Ectodermal cell (in vitro differentiated cells): Measurements from ENCODE around the gene PVALEF.

Experiments used
- H3K27ac ChIP-seq: 2 replicates; pipeline ENCODE4 v1.7.0; 2013; ENCODE audit warnings: mild to moderate bottlenecking, low read depth, low read length; ENCODE audit not compliant: insufficient read depth, poor library complexity, severe bottlenecking
- H3K27me3 ChIP-seq: 2 replicates; pipeline ENCODE4 v1.7.0; 2013; ENCODE audit warnings: mild to moderate bottlenecking, low read length; ENCODE audit not compliant: insufficient read depth, control insufficient read depth, poor library complexity, severe bottlenecking
- H3K36me3 ChIP-seq: one replicate; pipeline ENCODE4 v1.7.0; 2013; ENCODE audit warnings: low read length; ENCODE audit not compliant: control insufficient read depth, insufficient read depth
- H3K4me1 ChIP-seq: one replicate; pipeline ENCODE4 v1.7.0; 2013; ENCODE audit warnings: low read length; ENCODE audit not compliant: control insufficient read depth, insufficient read depth
- H3K4me3 ChIP-seq: 2 replicates; pipeline ENCODE4 v1.7.0; 2013; ENCODE audit warnings: low read depth, low read length, control low read depth; ENCODE audit not compliant: insufficient read depth
- H3K9me3 ChIP-seq: 2 replicates; pipeline ENCODE4 v1.7.0; 2013; ENCODE audit warnings: mild to moderate bottlenecking, low read length, moderate library complexity; ENCODE audit not compliant: control insufficient read depth
- WGBS, 2 experiments: methylation state at CpG; one replicate each; pipeline ENCODE4 v1.1.7; 2013; ENCODE audit warnings: missing lambda C conversion rate in 2 of 2; 5-methylcytosine and 5-hydroxymethylcytosine counted together

The PVALEF gene

DNA sequence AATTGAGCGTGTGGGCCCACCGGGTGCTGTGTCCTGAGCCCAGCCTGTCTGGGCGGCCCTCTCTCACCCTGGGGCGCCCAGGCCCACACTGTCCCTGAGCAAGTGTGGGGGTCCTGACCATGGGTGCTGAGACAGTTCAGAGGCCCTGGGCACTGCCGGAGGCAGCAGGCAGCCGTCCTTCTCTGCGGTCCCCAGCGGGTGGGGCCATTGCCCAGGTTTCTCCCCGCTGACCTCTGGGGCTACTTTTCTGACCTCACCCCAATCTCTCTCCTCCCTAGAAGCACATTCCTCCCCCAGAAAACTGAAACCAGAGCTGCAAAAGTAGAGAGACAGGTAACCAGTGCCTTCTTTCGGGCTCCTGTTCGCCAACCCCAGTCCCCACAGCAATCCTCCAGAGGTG, 36.0 kb upstream of the PVALEF start:
- Histone ChIP-seq H3K27me3 (no peaks in the 10 kb centered on the region), H3K36me3 (no peaks in the 10 kb centered on the region), H3K4me1 (peaks cover 42% of the 10 kb centered on the region), H3K4me3 (no peak overlapping the region), H3K27ac (no peak overlapping the region), H3K9me3 (no peaks in the 10 kb centered on the region)
- 82 to 88% methylated on average over 11 of the region's 11 CpGs for WGBS, 2 experiments

- no peaks in the 10 kb centered on the region for H3K36me3 ChIP-seq
- no peak overlapping the region for H3K27ac ChIP-seq
- H3K4me3 ChIP-seq = no peak overlapping the region
- H3K9me3 ChIP-seq = no peaks in the 10 kb centered on the region
- H3K4me1 ChIP-seq = peaks cover 42% of the 10 kb centered on the region
- WGBS, 2 experiments = 90% methylated on average over 14 of the region's 14 CpGs
- H3K27me3 ChIP-seq = no peaks in the 10 kb centered on the region
Measured at GRCh38 chr17:81129711-81130367, 35.5 kb upstream of the PVALEF start.

DNA sequence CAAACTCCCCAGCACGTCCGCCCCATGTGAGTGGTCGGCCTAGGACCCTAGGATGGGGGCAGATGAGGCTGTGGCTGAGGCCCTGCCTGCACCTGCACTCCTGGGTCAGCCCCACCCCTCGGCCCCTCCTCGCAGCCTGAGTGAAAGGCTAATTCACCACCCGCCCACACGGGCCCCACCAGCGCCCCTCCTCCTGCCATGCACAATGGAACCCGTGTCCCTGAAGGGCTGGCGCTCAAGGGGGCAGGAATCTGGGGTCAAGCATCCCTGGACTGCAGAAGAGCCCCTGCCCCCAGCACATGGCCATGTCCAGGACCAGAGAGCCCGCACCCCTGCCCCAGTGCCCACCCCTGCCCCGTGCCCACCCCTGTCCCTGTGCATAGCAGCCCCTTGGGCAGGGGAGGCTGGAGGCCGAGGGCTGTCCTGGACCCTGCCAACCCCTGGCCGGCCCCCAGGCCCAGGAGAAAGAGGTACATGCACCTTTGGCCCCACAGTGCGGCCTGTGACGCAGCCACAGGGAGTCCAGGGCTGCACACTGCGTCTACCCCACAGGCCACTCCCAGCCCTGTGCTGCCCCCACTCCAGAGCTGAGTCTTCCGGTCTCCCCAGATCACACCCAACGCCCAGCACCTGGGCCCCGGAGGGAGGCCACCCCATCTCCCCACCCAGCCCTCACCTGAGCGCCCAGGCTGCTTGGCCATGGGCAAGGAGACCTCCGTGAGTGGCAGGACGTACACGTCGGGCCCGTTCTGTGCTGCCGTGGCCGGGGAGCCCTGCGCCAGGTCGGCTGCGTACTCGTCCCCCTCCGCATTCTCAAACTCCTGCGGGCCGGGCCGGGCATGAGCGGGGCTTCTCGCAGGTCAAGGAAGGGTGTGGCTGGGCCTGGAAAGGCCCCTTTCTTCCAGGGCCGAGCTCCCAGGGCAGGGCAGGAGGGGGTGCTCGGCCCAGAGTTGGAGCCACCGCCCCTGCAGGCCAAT, 34.6 kb upstream of the PVALEF start:
- no peak overlapping the region for H3K27ac ChIP-seq
- no peaks in the 10 kb centered on the region for H3K9me3 ChIP-seq
- peaks cover 42% of the 10 kb centered on the region for H3K4me1 ChIP-seq
- 85 to 88% methylated on average over 41 of the region's 41 CpGs for WGBS, 2 experiments
- no peaks in the 10 kb centered on the region for H3K27me3 ChIP-seq
- no peak overlapping the region for H3K4me3 ChIP-seq
- H3K36me3 ChIP-seq = no peaks in the 10 kb centered on the region

GRCh38 chr17:81131486-81132196, 33.7 kb upstream of the PVALEF start:
- WGBS, 2 experiments = 93 to 95% methylated on average over 14 of the region's 14 CpGs
- Histone ChIP-seq H3K4me1 (peaks cover 42% of the 10 kb centered on the region), H3K9me3 (no peaks in the 10 kb centered on the region), H3K27me3 (no peaks in the 10 kb centered on the region), H3K36me3 (no peaks in the 10 kb centered on the region), H3K4me3 (no peak overlapping the region), H3K27ac (no peak overlapping the region)

DNA sequence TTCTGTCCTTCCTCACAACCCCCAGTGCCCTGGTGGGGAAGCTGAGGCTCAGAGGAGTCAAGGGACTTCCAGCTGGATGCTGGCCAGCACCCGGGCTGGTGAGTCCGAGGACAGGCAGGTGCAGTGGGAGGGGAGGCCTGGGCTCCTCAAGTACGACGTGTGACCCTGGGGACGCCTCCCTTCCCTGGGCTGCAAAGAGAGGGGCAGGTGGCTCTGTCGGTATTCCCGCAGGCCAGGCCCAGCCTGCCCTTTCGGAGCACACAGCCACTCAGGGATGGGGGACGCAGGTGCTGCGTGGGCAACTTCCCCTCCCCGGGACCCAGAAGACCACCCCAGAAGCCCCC, 33.1 kb upstream of the PVALEF start:
- no peaks in the 10 kb centered on the region for H3K36me3 ChIP-seq
- H3K9me3 ChIP-seq = no peaks in the 10 kb centered on the region
- WGBS, 2 experiments = 72 to 74% methylated on average over 11 of the region's 11 CpGs
- H3K4me1 ChIP-seq = peaks cover 40% of the 10 kb centered on the region
- no peak overlapping the region for H3K27ac ChIP-seq
- no peaks in the 10 kb centered on the region for H3K27me3 ChIP-seq
- H3K4me3 ChIP-seq = no peak overlapping the region

GRCh38 chr17:81132770-81133723, 32.3 kb upstream of the PVALEF start:
- 91% methylated on average over 22 of the region's 22 CpGs for WGBS, 2 experiments
- no peaks in the 10 kb centered on the region for H3K27me3 ChIP-seq
- peaks cover 34% of the 10 kb centered on the region for H3K4me1 ChIP-seq
- no peak overlapping the region for H3K27ac ChIP-seq
- no peaks in the 10 kb centered on the region for H3K36me3 ChIP-seq
- H3K9me3 ChIP-seq = no peaks in the 10 kb centered on the region
- H3K4me3 ChIP-seq = no peak overlapping the region

- Histone ChIP-seq H3K9me3 (no peaks in the 10 kb centered on the region), H3K4me3 (no peak overlapping the region), H3K36me3 (no peaks in the 10 kb centered on the region), H3K27ac (no peak overlapping the region), H3K27me3 (no peaks in the 10 kb centered on the region), H3K4me1 (peaks cover 31% of the 10 kb centered on the region)
- WGBS, 2 experiments = 88 to 90% methylated on average over 28 of the region's 28 CpGs
Measured at GRCh38 chr17:81134064-81134781, 31.1 kb upstream of the PVALEF start.

- H3K27me3 ChIP-seq = no peaks in the 10 kb centered on the region
- H3K4me3 ChIP-seq = no peak overlapping the region
- WGBS, 2 experiments = 91 to 92% methylated on average over 28 of the region's 28 CpGs
- H3K9me3 ChIP-seq = no peaks in the 10 kb centered on the region
- H3K27ac ChIP-seq = no peak overlapping the region
- no peaks in the 10 kb centered on the region for H3K36me3 ChIP-seq
- peaks cover 30% of the 10 kb centered on the region for H3K4me1 ChIP-seq
Measured at GRCh38 chr17:81135505-81136278, 29.6 kb upstream of the PVALEF start.
